ENCODE measurements around the gene NR2C1. TPM values are rescaled to one million over a fixed set of nuclear protein-coding genes. Genes with fewer than 3 reads are reported as not detected.
"Not testable (repeated sequence)": the region's sequence is repeated elsewhere in the genome, so short reads cannot be mapped to it uniquely, and the experiment has no call there.

NR2C1 gene
- total RNA-seq, 1 experiment from 2014 or later = 45.4 TPM

- CTCF ChIA-PET; H3K4me1 Mint-ChIP-seq; H3K4me3 Mint-ChIP-seq; POLR2A ChIA-PET; DNase-seq (ENCODE audit: low spot score); H3K27me3 Mint-ChIP-seq (ENCODE audit: low read depth); H3K27ac Mint-ChIP-seq; H3K9me3 Mint-ChIP-seq; ATAC-seq: not testable (repeated sequence)
- peaks cover 37% of the 10 kb centered on the region for H3K36me3 Mint-ChIP-seq
Measured at GRCh38 chr12:95101957-95102356, 28.5 kb upstream of the NR2C1 start.

GRCh38 chr12:95100264-95101190, 27.1 kb upstream of the NR2C1 start:
- DNase-seq (ENCODE audit: low spot score) (no peak), ATAC-seq (no peak)
- Mint-ChIP-seq H3K27ac (peak overlapping the region; percentile 15; the same call in 1 of the 2 replicates), H3K27me3 (ENCODE audit: low read depth) (no peaks in the 10 kb centered on the region), H3K4me1 (no peaks in the 10 kb centered on the region), H3K4me3 (no peak overlapping the region), H3K36me3 (peaks cover 28% of the 10 kb centered on the region), H3K9me3 (no peaks in the 10 kb centered on the region)
- ChIA-PET CTCF (interaction anchor here (0.7 kb wide), 1 partner anchor 27 kb away, joined by 6 read pairs; no protein-coding TSS in a partner anchor), POLR2A (interaction anchor here (0.5 to 0.7 kb wide), 2 partner anchors 14 to 438 kb away, joined by 3 to 9 read pairs; no protein-coding TSS in a partner anchor)
- no peak for TF ChIP-seq SMAD3 (CRISPR knock-in tag; IDR thresholded peaks at IDR 0.05; ENCODE audit: borderline replicate concordance)
- no peak for TF ChIP-seq PRRX2 (CRISPR knock-in tag; IDR thresholded peaks at IDR 0.05)
- no peak for TF ChIP-seq RELA (CRISPR knock-in tag; IDR thresholded peaks at IDR 0.05; ENCODE audit: borderline replicate concordance)
- TF ChIP-seq ATF1 (CRISPR knock-in tag; IDR thresholded peaks at IDR 0.05) = no peak
- no peak for TF ChIP-seq CREM (CRISPR knock-in tag; IDR thresholded peaks at IDR 0.05)
- TF ChIP-seq AR (CRISPR knock-in tag; IDR thresholded peaks at IDR 0.05) = no peak
- no peak for TF ChIP-seq IRF2 (CRISPR knock-in tag; IDR thresholded peaks at IDR 0.05; ENCODE audit: borderline replicate concordance, low read depth)
- no peak for TF ChIP-seq ZMAT4 (CRISPR knock-in tag; IDR thresholded peaks at IDR 0.05)
- TF ChIP-seq PREB (CRISPR knock-in tag; IDR thresholded peaks at IDR 0.05; ENCODE audit: borderline replicate concordance) = no peak
- no peak for TF ChIP-seq STAT6 (CRISPR knock-in tag; conservative IDR thresholded peaks at IDR 0.05; ENCODE audit: low read depth)
- TF ChIP-seq PRDM15 (CRISPR knock-in tag; IDR thresholded peaks at IDR 0.05) = no peak
